ENCODE results near the gene CSH2.
"Not testable (repeated sequence)": the region's sequence is repeated elsewhere in the genome, so short reads cannot be mapped to it uniquely, and the experiment has no call there.

The CSH2 gene

GRCh38 chr17:63918305-63918704, 44.8 kb upstream of the CSH2 start:
- Histone ChIP-seq H3K27ac (ENCODE audit: low read length) (no peak overlapping the region), H4K20me1 (ENCODE audit: insufficient read depth, low read length) (no peaks in the 10 kb centered on the region), H3K36me3 (ENCODE audit: insufficient read depth, low read length) (no peaks in the 10 kb centered on the region), H3K4me3 (ENCODE audit: low read depth in 1 of 2, low read length in 2 of 2) (no peak overlapping the region), H3K4me2 (ENCODE audit: insufficient read depth, low read length) (no peak overlapping the region), H3K9me3 (ENCODE audit: insufficient read depth, low read length, severe bottlenecking) (no peaks in the 10 kb centered on the region), H3K9ac (ENCODE audit: low read depth, low read length) (no peak overlapping the region), H3K4me1 (ENCODE audit: insufficient read depth, low read length) (0 out of 2 replicates have a peak, but pooled peaks cover 2% of the 10 kb centered on the region), H2AFZ (ENCODE audit: low read depth, low read length) (no peak overlapping the region), H3K27me3 (ENCODE audit: insufficient read depth, low read length, poor library complexity) (peaks cover 2% of the 10 kb centered on the region), H3K79me2 (ENCODE audit: insufficient read depth, low read length) (no peaks in the 10 kb centered on the region)
- no peak for TF ChIP-seq EZH2 (IDR thresholded peaks at IDR 0.05; ENCODE audit: borderline replicate concordance, low read depth, low read length, severe bottlenecking)
- TF ChIP-seq, protein P1, sequence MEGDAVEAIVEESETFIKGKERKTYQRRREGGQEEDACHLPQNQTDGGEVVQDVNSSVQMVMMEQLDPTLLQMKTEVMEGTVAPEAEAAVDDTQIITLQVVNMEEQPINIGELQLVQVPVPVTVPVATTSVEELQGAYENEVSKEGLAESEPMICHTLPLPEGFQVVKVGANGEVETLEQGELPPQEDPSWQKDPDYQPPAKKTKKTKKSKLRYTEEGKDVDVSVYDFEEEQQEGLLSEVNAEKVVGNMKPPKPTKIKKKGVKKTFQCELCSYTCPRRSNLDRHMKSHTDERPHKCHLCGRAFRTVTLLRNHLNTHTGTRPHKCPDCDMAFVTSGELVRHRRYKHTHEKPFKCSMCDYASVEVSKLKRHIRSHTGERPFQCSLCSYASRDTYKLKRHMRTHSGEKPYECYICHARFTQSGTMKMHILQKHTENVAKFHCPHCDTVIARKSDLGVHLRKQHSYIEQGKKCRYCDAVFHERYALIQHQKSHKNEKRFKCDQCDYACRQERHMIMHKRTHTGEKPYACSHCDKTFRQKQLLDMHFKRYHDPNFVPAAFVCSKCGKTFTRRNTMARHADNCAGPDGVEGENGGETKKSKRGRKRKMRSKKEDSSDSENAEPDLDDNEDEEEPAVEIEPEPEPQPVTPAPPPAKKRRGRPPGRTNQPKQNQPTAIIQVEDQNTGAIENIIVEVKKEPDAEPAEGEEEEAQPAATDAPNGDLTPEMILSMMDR (IDR thresholded peaks at IDR 0.05; ENCODE audit: borderline replicate concordance, extremely low read depth, low read length, poor library complexity, severe bottlenecking): peak; percentile 5
- ATAC-seq (ENCODE audit: insufficient read depth, low read depth): no peak
- no peak for DNase-seq

DNA sequence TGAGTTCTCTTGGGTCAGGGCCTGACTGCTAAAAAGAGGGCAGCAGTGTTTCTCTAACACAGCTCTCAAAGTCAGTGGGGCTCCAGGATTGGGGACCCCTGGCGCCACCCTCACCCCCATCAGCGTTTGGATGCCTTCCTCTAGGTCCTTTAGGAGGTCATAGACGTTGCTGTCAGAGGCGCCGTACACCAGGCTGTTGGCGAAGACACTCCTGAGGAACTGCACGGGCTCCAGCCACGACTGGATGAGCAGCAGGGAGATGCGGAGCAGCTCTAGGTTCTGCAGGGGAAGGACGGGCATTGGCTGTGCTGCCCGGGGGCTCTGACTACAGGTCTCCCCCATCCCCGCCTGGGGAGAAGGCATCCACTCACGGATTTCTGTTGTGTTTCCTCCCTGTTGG, 44.2 kb upstream of the CSH2 start:
- Histone ChIP-seq H3K9me3 (ENCODE audit: insufficient read depth, low read length, severe bottlenecking) (no peaks in the 10 kb centered on the region), H3K9ac (ENCODE audit: low read depth, low read length) (no peak overlapping the region), H2AFZ (ENCODE audit: low read depth, low read length) (no peak overlapping the region), H4K20me1 (ENCODE audit: insufficient read depth, low read length) (no peaks in the 10 kb centered on the region), H3K27me3 (ENCODE audit: insufficient read depth, low read length, poor library complexity) (peaks cover 2% of the 10 kb centered on the region), H3K4me3 (ENCODE audit: low read depth in 1 of 2, low read length in 2 of 2) (no peak overlapping the region), H3K36me3 (ENCODE audit: insufficient read depth, low read length) (no peaks in the 10 kb centered on the region), H3K4me2 (ENCODE audit: insufficient read depth, low read length) (no peak overlapping the region), H3K27ac (ENCODE audit: low read length) (no peak overlapping the region), H3K4me1 (ENCODE audit: insufficient read depth, low read length) (0 out of 2 replicates have a peak, but pooled peaks cover 2% of the 10 kb centered on the region), H3K79me2 (ENCODE audit: insufficient read depth, low read length) (no peaks in the 10 kb centered on the region)
- DNase-seq (no peak), ATAC-seq (ENCODE audit: insufficient read depth, low read depth) (no peak)
- TF ChIP-seq, protein P1 (IDR thresholded peaks at IDR 0.05; ENCODE audit: borderline replicate concordance, extremely low read depth, low read length, poor library complexity, severe bottlenecking): no peak
- TF ChIP-seq EZH2 (IDR thresholded peaks at IDR 0.05; ENCODE audit: borderline replicate concordance, low read depth, low read length, severe bottlenecking): no peak

GRCh38 chr17:63917206-63917605, 43.7 kb upstream of the CSH2 start:
- not testable (repeated sequence) for H3K4me2 ChIP-seq (ENCODE audit: insufficient read depth, low read length); H3K9ac ChIP-seq (ENCODE audit: low read depth, low read length); H4K20me1 ChIP-seq (ENCODE audit: insufficient read depth, low read length); DNase-seq; H3K27me3 ChIP-seq (ENCODE audit: insufficient read depth, low read length, poor library complexity); H3K4me3 ChIP-seq (ENCODE audit: low read depth in 1 of 2, low read length in 2 of 2); H3K79me2 ChIP-seq (ENCODE audit: insufficient read depth, low read length); H3K27ac ChIP-seq (ENCODE audit: low read length); ATAC-seq (ENCODE audit: insufficient read depth, low read depth); H3K4me1 ChIP-seq (ENCODE audit: insufficient read depth, low read length); H3K36me3 ChIP-seq (ENCODE audit: insufficient read depth, low read length); H2AFZ ChIP-seq (ENCODE audit: low read depth, low read length); H3K9me3 ChIP-seq (ENCODE audit: insufficient read depth, low read length, severe bottlenecking)

- Histone ChIP-seq H3K9ac (ENCODE audit: low read depth, low read length) (no peak overlapping the region), H3K4me3 (ENCODE audit: low read depth in 1 of 2, low read length in 2 of 2) (no peak overlapping the region), H3K27me3 (ENCODE audit: insufficient read depth, low read length, poor library complexity) (peaks cover 2% of the 10 kb centered on the region), H3K4me2 (ENCODE audit: insufficient read depth, low read length) (no peak overlapping the region), H3K9me3 (ENCODE audit: insufficient read depth, low read length, severe bottlenecking) (no peaks in the 10 kb centered on the region), H4K20me1 (ENCODE audit: insufficient read depth, low read length) (no peaks in the 10 kb centered on the region), H3K36me3 (ENCODE audit: insufficient read depth, low read length) (no peaks in the 10 kb centered on the region), H2AFZ (ENCODE audit: low read depth, low read length) (no peak overlapping the region), H3K4me1 (ENCODE audit: insufficient read depth, low read length) (0 out of 2 replicates have a peak, but pooled peaks cover 2% of the 10 kb centered on the region), H3K27ac (ENCODE audit: low read length) (no peak overlapping the region), H3K79me2 (ENCODE audit: insufficient read depth, low read length) (no peaks in the 10 kb centered on the region)
- DNase-seq (no peak), ATAC-seq (ENCODE audit: insufficient read depth, low read depth) (no peak)
- TF ChIP-seq, protein P1 (IDR thresholded peaks at IDR 0.05; ENCODE audit: borderline replicate concordance, extremely low read depth, low read length, poor library complexity, severe bottlenecking): no peak
- no peak for TF ChIP-seq EZH2 (IDR thresholded peaks at IDR 0.05; ENCODE audit: borderline replicate concordance, low read depth, low read length, severe bottlenecking)
These were observed 43.2 kb upstream of the CSH2 start for GRCh38 chr17:63916566-63917185.

DNA sequence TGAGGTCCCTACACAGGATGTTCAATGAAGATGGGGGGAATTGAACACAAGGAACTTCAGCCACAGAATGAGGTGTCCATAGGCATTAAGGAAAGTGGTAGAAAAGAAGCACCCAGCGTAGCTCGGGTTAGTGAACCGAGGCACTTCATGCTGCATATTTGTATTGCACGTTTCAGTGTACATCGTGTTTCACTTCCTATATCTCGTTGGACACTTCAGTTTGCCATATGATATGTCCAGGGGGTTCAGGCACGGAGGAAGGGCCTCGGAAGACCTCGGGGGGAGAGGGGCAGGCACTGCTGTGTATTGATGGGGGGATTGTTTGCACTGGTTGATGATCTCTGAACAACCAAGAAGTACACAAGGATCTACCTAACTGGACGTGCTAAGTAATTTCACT, 42.3 kb upstream of the CSH2 start:
- ATAC-seq (ENCODE audit: insufficient read depth, low read depth); H4K20me1 ChIP-seq (ENCODE audit: insufficient read depth, low read length); H3K79me2 ChIP-seq (ENCODE audit: insufficient read depth, low read length); H3K36me3 ChIP-seq (ENCODE audit: insufficient read depth, low read length); H2AFZ ChIP-seq (ENCODE audit: low read depth, low read length); H3K4me1 ChIP-seq (ENCODE audit: insufficient read depth, low read length); H3K27ac ChIP-seq (ENCODE audit: low read length); H3K9me3 ChIP-seq (ENCODE audit: insufficient read depth, low read length, severe bottlenecking); DNase-seq; H3K4me2 ChIP-seq (ENCODE audit: insufficient read depth, low read length); H3K4me3 ChIP-seq (ENCODE audit: low read depth in 1 of 2, low read length in 2 of 2); H3K27me3 ChIP-seq (ENCODE audit: insufficient read depth, low read length, poor library complexity); H3K9ac ChIP-seq (ENCODE audit: low read depth, low read length): not testable (repeated sequence)

Measured in DND-41 (cell line).